Cortex of kidney (tissue), 1 donor: ENCODE data around the gene ACTMAP.

ENCODE experiments used
- DNase-seq: peaks from one replicate; lab custom pipeline; 2025; lab: John Stamatoyannopoulos, UW

ACTMAP gene

DNA sequence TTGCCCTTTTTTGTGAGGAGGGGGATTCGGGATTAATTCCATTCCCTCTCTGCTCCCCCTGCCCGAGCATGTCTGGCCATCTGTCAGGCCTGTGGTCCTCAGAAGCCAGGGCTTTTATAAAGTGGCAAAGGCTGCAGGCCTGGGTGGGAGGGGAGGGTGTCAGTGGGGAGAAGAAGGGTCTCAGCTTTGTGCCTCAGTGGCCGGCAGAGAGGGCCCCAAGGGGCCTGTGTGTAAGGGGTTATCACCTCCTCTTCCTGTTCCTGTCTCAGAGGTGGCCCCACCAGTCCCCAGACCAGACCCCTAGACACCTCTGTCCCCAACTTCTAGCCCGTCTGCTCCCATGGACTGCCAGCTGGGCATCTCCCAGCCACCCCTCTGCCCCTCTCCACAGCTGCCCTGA is 56.4 kb downstream of the ACTMAP start:
- DNase-seq, result no peak

DNA sequence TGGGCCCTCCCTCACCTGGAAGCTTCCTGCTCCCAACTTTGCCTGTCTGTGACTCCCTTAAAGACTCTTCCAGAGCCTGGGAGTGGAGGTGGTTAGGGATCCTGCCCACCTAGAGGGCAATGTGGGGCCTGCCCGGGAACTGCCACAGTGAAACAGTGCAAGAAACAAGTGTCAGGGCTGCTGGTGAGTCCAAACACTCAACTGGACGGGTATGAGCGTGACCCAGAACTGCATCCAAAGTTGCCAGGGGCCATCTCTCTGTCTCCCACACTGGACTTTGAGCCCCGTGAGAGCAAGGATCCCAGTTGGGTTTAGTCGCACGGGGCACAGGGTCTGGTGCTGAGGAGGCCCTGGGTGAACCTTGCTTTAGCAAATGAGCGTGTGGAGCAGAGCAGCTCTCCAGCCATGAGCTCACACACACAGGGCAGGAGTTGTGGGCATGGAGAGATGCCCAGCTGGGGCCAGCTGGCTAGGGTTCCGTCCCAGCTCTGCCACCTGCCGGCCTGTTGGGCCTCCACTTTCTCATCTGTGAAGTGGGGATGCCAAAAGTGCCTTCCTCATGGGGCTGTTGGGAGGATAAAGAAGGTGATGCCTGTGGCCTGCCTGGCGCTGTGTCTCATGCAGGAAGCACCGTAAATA is 57.0 kb downstream of the ACTMAP start:
- no peak for DNase-seq

DNA sequence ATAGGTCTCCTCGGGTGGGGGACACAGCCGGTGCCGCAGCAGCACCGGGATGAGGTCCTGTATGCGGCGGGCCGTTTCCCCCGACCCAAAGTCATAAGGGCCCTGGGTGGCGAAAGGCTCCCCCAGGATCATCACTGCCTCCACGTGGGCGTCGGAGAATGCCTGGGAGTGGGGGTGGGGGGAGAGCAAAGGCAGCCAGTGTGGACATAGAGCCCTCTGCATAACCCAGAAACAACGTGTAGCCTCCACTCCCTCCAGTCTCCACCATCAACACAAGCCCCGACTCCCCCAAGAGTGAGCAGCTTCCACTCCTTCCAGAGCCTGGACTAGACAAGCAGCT is 58.1 kb downstream of the ACTMAP start:
- DNase-seq, result no peak

DNA sequence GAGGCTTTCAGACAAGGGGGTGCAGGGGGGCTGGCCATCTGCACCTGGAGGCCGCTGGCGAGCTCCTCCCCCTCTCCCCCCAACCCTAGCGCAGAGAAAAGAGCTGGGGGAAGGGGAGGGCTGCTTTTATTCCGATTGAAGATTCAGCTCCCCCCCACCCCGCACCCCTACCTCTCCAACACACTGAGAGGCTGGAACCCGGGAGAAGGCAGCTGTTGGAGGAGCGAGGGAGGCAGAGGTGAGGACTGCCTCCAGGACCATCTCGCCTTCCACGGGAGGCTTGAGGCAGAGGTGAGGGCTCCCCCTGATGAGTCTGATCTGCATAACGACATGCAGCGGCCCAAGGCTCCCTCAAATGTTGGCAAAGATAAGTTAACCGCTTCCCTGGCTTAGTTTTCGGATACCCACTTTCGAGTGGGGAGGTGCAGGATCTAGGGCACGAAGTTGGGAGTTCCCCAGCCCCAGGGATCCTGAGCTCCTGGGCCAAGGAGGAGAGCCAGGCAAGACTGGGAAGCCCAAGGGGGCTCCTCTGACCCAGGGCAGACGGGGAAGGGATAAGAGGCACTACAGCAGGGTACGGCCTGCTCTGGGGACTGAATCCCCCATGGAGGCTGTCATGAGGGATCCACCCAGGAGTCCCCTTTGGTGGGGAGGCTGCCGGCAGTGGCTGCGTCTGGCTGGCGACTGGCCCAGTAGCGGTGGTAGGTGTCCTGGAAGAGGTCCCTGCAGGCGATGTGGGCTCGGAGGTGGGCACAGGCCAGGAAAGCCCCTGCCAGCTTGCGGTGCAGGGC is 58.7 kb downstream of the ACTMAP start:
- DNase-seq, result no peak
